Heart left ventricle (tissue), 16 donors: ENCODE results near the gene PCNX3. TPM values are rescaled to one million over a fixed set of nuclear protein-coding genes. Genes with fewer than 3 reads are reported as not detected.

Source experiments
- ATAC-seq, 4 donors: fragments of 200-7000 bp; cut with Tn5 transposase; one replicate each; pipeline ENCODE4 v1.9.1; 2020 to 2022; ENCODE audit warnings: moderate library complexity in 4 of 4, mild to moderate bottlenecking in 3 of 4, moderate number of reproducible peaks in 1 of 4
- DNase-seq, 5 donors: peaks; one replicate each; pipeline ENCODE4 v3.0.0-alpha.2; 2020
- H3K27ac ChIP-seq, 12 donors: fragments of 200-600 bp; sonication (generic) in 4 of 12; one replicate each; pipeline versions ENCODE4 v1.5.0 to v1.8.0; 2016 to 2022; ENCODE audit warnings: mild to moderate bottlenecking in 2 of 12
- H3K27me3 ChIP-seq, 9 donors: fragments of 200-600 bp; sonication (generic) in 2 of 9; one replicate each; pipeline versions ENCODE4 v1.5.1 to v1.8.0; 2016 to 2022; ENCODE audit warnings: mild to moderate bottlenecking in 3 of 9
- H3K36me3 ChIP-seq, 9 donors: fragments of 200-600 bp; sonication (generic) in 2 of 9; one replicate each; pipeline versions ENCODE4 v1.5.0 to v1.8.0; 2018 to 2022; ENCODE audit warnings: mild to moderate bottlenecking in 2 of 9
- H3K4me1 ChIP-seq, 12 donors: fragments of 200-600 bp; sonication (generic) in 4 of 12; one replicate each; pipeline versions ENCODE4 v1.5.0 to v1.8.0; 2016 to 2022; ENCODE audit warnings: mild to moderate bottlenecking in 3 of 12
- H3K4me3 ChIP-seq, 12 donors: fragments of 200-600 bp; sonication (generic) in 4 of 12; one replicate each; pipeline versions ENCODE4 v1.5.0 to v1.8.0; 2017 to 2022; ENCODE audit warnings: mild to moderate bottlenecking in 9 of 12, moderate library complexity in 4 of 12
- H3K9me3 ChIP-seq, 12 donors: fragments of 200-600 bp; sonication (generic) in 4 of 12; one replicate each; pipeline versions ENCODE4 v1.5.0 to v1.8.0; 2016 to 2022; ENCODE audit warnings: mild to moderate bottlenecking in 1 of 12
- CTCF ChIP-seq, 12 donors: fragments of 200-600 bp; sonication (generic) in 4 of 12; IDR thresholded peaks; one replicate each; pipeline versions ENCODE4 v1.5.0 to v1.8.0; 2018 to 2022; ENCODE audit warnings: antibody characterized with exemption in 12 of 12, mild to moderate bottlenecking in 5 of 12
- POLR2A ChIP-seq, 2 donors: fragments of 450-650 bp; IDR thresholded peaks; one replicate each; pipeline ENCODE4 v1.6.1; 2017; ENCODE audit warnings: antibody characterized with exemption in 2 of 2, mild to moderate bottlenecking in 2 of 2, moderate library complexity in 2 of 2
- WGBS, 4 donors: extraction: QIAGEN DNeasy Blood & Tissue Kit in 2 of 4; methylation state at CpG; one replicate each; pipeline versions ENCODE4 v1.1.5 to v1.1.7; 2013 to 2018; 5-methylcytosine and 5-hydroxymethylcytosine counted together
- intact Hi-C, 10 donors: fragments of 100-400 bp; cut with DNase I; formaldehyde crosslinking; loops; one replicate each; pipeline versions ENCODE4 v1.11.1 to v1.14.2; 2022
- polyA plus RNA-seq, 2 donors: library from polyadenylated mRNA; stranded (reverse); fragments of 200-250 nt; gene quantifications; one replicate each; pipeline ENCODE4 v1.2.3, GENCODE V29; 2013
- total RNA-seq, 9 donors: library from RNA; depleted of rRNA in 2 of 9; stranded (reverse); fragments of >200 nt in 2 of 9; fragmentation: NEBNext Ultra II Directional in 3 of 9; extraction: Animal tissue kit (Norgen Biotek cat#: 25700) in 3 of 9; gene quantifications; one replicate each; pipeline versions ENCODE4 v1.1.0 to v1.2.4, GENCODE V29; 2016 to 2023
- donor health status: ischemic (EF 13 %, LVEDD 7.1; RV severe dilation, severe dysfunction).
- donor health status: healthy with polysubstance abuse.
- donor health status: DM: no; HTN: yes; CAD: no.
- donor health status: DM: no; HTN: no; CAD: no.
- donor health status: ischemic (EF 25% LVEDD 6.9; RV normal size, moderate dysfunction).
- donor health status: ischemic (EF 25% LVEDD 5.7; RV mildly dilated, moderate dysfunction).
- donor health status: healthy.
- donor health status: DM: yes; HTN: yes; CAD: no.
- donor health status: ischemic (EF 35%, LVEDD 5.7; RV mildly dilated, moderate dysfunction).
- donor health status: nonischemic (EF 11% LVEDD 7.7; RV severe dilation, severe dysfunction).
- donor health status: DM: yes; HTN: yes; CAD: no.
- donor health status: PGD.
- donor health status: ischemic (EF 29% LVEDD 5.4; RV normal size, mild dysfunction).
- donor health status: nonischemic (EF 23%, LVEDD 6.1; RV moderate dilation, normal function).

PCNX3 gene
- total and polyA plus RNA-seq, 11 donors: 7.1 to 23.4 (median 14.4) TPM

- Histone ChIP-seq H3K4me1 (peaks cover 5 to 29% (median 15%) of the 10 kb centered on the region in 12 donors), H3K9me3 (no peaks in the 10 kb centered on the region), H3K4me3 (no peak overlapping the region), H3K36me3 (peaks cover 0 to 64% (median 60%) of the 10 kb centered on the region in 9 donors), H3K27me3 (no peaks in the 10 kb centered on the region), H3K27ac (no peak overlapping the region)
- ATAC-seq (no peak), DNase-seq (no peak)
- intact Hi-C loops: loop anchor here in 3 of 10 donors (2.0 to 10.0 kb wide), 4 partner anchors 17 to 239 kb away; partner anchors contain the start of genes CFL1 (in 1 of the 3) and KAT5 (in 1 of the 3)
- TF ChIP-seq CTCF (IDR thresholded peaks at IDR 0.05): no peak
- TF ChIP-seq POLR2A (IDR thresholded peaks at IDR 0.05): no peak
- WGBS, 4 donors: 91 to 95% (median 93%) methylated on average over 15 to 33 of the region's 33 CpGs
Observed at GRCh38 chr11:65617990-65618751, 2.6 kb downstream of the PCNX3 start.

- intact Hi-C loops: loop anchor here in 3 of 10 donors (5.0 to 10.0 kb wide), 3 partner anchors 96 to 239 kb away; partner anchors contain the start of genes CFL1 (in 1 of the 3) and KAT5 (in 1 of the 3)
- Histone ChIP-seq H3K36me3 (peaks cover 0 to 69% (median 66%) of the 10 kb centered on the region in 9 donors), H3K27ac (no peak overlapping the region), H3K27me3 (no peaks in the 10 kb centered on the region), H3K4me3 (no peak overlapping the region), H3K9me3 (no peaks in the 10 kb centered on the region), H3K4me1 (peaks cover 4 to 23% (median 13%) of the 10 kb centered on the region in 12 donors)
- ATAC-seq (no peak), DNase-seq (no peak)
- 93 to 96% (median 94%) methylated on average over 12 to 14 of the region's 14 CpGs for WGBS, 4 donors
- no peak for TF ChIP-seq POLR2A (IDR thresholded peaks at IDR 0.05)
Observed at GRCh38 chr11:65618763-65619162, 3.2 kb downstream of the PCNX3 start.

GRCh38 chr11:65619281-65619928, 3.8 kb downstream of the PCNX3 start:
- peaks cover 4 to 20% (median 13%) of the 10 kb centered on the region in 12 donors for H3K4me1 ChIP-seq
- H3K27me3 ChIP-seq: no peaks in the 10 kb centered on the region
- H3K27ac ChIP-seq: no peak overlapping the region
- DNase-seq (no peak), ATAC-seq (no peak)
- WGBS, 4 donors: 92 to 94% (median 93%) methylated on average over 19 to 29 of the region's 29 CpGs
- intact Hi-C loops: loop anchor here in 3 of 10 donors (5.0 to 10.0 kb wide), 3 partner anchors 95 to 238 kb away; partner anchors contain the start of genes CFL1 (in 1 of the 3) and KAT5 (in 1 of the 3)
- no peak overlapping the region for H3K4me3 ChIP-seq
- H3K9me3 ChIP-seq: no peaks in the 10 kb centered on the region
- TF ChIP-seq CTCF (IDR thresholded peaks at IDR 0.05) (no peak), POLR2A (IDR thresholded peaks at IDR 0.05) (no peak)
- peaks cover 0 to 75% (median 72%) of the 10 kb centered on the region in 9 donors for H3K36me3 ChIP-seq

- Histone ChIP-seq H3K27me3 (no peaks in the 10 kb centered on the region), H3K4me3 (no peak overlapping the region), H3K9me3 (no peaks in the 10 kb centered on the region), H3K4me1 (peaks cover 4 to 17% (median 13%) of the 10 kb centered on the region in 12 donors), H3K27ac (no peak overlapping the region), H3K36me3 (peaks cover under 1 to 87% (median 81%) of the 10 kb centered on the region in 9 donors)
- intact Hi-C loops: loop anchor here in 4 of 10 donors (10.0 kb wide), 2 partner anchors 84 to 194 kb away; no protein-coding TSS in a partner anchor
- no peak for DNase-seq
- 80 to 97% (median 95%) methylated on average over 1 to 19 of the region's 19 CpGs for WGBS, 4 donors
- ATAC-seq: no peak
- TF ChIP-seq CTCF (IDR thresholded peaks at IDR 0.05): no peak
Observed at GRCh38 chr11:65620666-65621065, 5.1 kb downstream of the PCNX3 start.
